ENCODE measurements around the gene CSRP1.

The CSRP1 gene

DNA sequence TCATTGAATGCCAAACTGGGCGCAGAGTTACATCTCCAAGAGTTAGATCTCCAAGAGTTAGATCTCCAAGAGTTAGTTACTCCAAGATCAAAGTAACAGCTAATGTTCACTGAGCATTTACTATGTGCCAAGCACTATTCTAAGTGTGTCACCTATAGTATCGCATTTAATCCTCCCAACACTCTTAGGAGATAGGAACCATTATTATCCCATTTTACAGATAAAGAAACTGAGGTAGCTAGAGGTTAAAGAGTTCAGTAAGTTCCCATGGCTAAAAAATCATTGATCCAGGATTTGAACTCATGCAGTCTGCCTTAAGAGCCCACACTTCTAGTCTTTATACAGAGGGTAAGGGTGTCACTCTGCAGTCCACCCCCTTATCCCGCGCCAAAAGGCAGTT, 30.5 kb upstream of the CSRP1 start:
- in situ Hi-C loops (cut with HindIII; ENCODE audit: low sequenced_read_pairs): no loop called here
- no peak overlapping the region for H3K4me3 ChIP-seq (ENCODE audit: low read depth, low read length)
- DNase-seq (ENCODE audit: low read depth, low spot score): no peak
- TF ChIP-seq, protein P1, sequence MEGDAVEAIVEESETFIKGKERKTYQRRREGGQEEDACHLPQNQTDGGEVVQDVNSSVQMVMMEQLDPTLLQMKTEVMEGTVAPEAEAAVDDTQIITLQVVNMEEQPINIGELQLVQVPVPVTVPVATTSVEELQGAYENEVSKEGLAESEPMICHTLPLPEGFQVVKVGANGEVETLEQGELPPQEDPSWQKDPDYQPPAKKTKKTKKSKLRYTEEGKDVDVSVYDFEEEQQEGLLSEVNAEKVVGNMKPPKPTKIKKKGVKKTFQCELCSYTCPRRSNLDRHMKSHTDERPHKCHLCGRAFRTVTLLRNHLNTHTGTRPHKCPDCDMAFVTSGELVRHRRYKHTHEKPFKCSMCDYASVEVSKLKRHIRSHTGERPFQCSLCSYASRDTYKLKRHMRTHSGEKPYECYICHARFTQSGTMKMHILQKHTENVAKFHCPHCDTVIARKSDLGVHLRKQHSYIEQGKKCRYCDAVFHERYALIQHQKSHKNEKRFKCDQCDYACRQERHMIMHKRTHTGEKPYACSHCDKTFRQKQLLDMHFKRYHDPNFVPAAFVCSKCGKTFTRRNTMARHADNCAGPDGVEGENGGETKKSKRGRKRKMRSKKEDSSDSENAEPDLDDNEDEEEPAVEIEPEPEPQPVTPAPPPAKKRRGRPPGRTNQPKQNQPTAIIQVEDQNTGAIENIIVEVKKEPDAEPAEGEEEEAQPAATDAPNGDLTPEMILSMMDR (IDR thresholded peaks at IDR 0.05; ENCODE audit: low read depth, low read length): no peak

DNA sequence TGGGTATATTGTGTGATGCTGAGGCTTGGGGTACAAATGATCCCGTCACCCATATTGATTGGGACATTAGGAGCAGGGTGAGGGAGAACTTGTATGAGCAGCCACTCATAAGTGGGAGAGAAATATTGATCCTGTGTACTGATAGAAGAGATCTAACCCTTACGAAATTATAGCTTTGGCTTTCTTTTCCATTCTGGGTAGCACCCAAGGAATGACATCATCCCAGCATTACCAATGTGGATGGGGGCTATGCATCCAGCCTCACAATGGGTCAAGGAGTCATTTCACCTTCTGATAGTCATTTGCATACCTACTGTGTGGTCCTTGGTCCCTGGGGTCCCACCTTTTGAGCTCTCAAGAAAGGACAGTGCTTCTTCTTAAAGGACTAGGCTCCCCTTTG, 30.1 kb upstream of the CSRP1 start:
- DNase-seq (ENCODE audit: low read depth, low spot score): no peak
- TF ChIP-seq, protein P1 (IDR thresholded peaks at IDR 0.05; ENCODE audit: low read depth, low read length): no peak
- no peak overlapping the region for H3K4me3 ChIP-seq (ENCODE audit: low read depth, low read length)
- in situ Hi-C loops (cut with HindIII; ENCODE audit: low sequenced_read_pairs): no loop called here

GRCh38 chr1:201536558-201536957, 29.6 kb upstream of the CSRP1 start:
- DNase-seq (ENCODE audit: low read depth, low spot score): peak; percentile 86
- H3K4me3 ChIP-seq (ENCODE audit: low read depth, low read length): no peak overlapping the region
- TF ChIP-seq, protein P1 (IDR thresholded peaks at IDR 0.05; ENCODE audit: low read depth, low read length): no peak
- in situ Hi-C loops (cut with HindIII; ENCODE audit: low sequenced_read_pairs): no loop called here

DNA sequence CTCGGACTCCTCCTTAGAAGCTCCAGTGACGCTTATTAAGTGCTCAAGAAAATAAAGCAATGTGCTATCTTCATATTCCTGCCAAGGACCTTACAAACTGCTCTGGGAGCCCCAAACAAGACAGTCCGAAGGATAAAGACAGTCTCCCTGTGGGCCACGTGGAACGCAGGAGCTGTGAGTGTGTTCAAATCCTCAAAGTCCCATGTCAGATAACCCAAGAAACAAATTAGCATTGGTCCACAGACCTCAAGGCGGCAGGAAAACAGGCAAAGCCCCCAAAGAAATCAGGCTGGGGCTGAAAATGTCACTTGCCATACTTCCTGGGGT, 29.0 kb upstream of the CSRP1 start:
- no peak for DNase-seq (ENCODE audit: low read depth, low spot score)
- no peak overlapping the region for H3K4me3 ChIP-seq (ENCODE audit: low read depth, low read length)
- TF ChIP-seq, protein P1 (IDR thresholded peaks at IDR 0.05; ENCODE audit: low read depth, low read length): no peak
- in situ Hi-C loops (cut with HindIII; ENCODE audit: low sequenced_read_pairs): no loop called here

GRCh38 chr1:201535046-201535918, 28.4 kb upstream of the CSRP1 start:
- in situ Hi-C loops (cut with HindIII; ENCODE audit: low sequenced_read_pairs): no loop called here
- TF ChIP-seq, protein P1 (IDR thresholded peaks at IDR 0.05; ENCODE audit: low read depth, low read length): no peak
- peak; percentile 45 for DNase-seq (ENCODE audit: low read depth, low spot score)
- H3K4me3 ChIP-seq (ENCODE audit: low read depth, low read length): no peak overlapping the region

DNA sequence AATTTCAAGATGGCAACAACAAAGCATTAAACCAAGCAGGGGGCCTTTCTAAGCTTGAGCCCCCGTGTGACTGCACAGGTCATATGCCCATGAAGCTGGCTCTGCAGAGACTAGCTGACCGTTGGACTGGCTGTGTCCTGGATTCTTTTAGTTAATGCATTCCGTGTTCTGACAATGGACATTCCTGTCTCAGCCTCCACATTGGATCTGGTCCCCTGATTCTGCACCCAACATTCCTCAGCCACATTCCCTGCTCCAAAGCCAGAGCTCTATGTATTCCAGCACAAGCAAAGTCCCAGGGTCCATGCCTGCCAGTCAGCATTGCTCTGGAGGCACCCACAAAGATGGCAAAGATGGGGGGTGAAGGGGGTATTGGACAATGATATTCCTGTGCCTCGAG, 26.9 kb upstream of the CSRP1 start:
- H3K4me3 ChIP-seq (ENCODE audit: low read depth, low read length): no peak overlapping the region
- TF ChIP-seq, protein P1 (IDR thresholded peaks at IDR 0.05; ENCODE audit: low read depth, low read length): no peak
- in situ Hi-C loops (cut with HindIII; ENCODE audit: low sequenced_read_pairs): no loop called here
- no peak for DNase-seq (ENCODE audit: low read depth, low spot score)
